GM10248 (cell line): Measurements from ENCODE around the gene ZBTB37.
"Not testable (repeated sequence)": the region's sequence is repeated elsewhere in the genome, so short reads cannot be mapped to it uniquely, and the experiment has no call there.

ENCODE experiments used
- CTCF ChIA-PET: fragments of 300-600 bp; sonication (Branson Sonifier 250); formaldehyde crosslinking; extraction: SDS; loops from one replicate; lab custom pipeline; 2021; ENCODE audit warnings: antibody characterized with exemption; lab: Yijun Ruan, JAX
- POLR2A ChIA-PET: fragments of 350-650 bp; sonication (Branson Sonifier 250); formaldehyde crosslinking; extraction: SDS; loops from one replicate; lab custom pipeline; 2020; ENCODE audit warnings: antibody characterized with exemption; lab: Yijun Ruan, JAX
- DNase-seq: peaks from one replicate; pipeline ENCODE4 v3.0.0; 2012; ENCODE audit errors: extremely low spot score
- TF ChIP-seq, protein P1 (sequence below): IDR thresholded peaks from 2 replicates; pipeline ENCODE4 v1.5.1; 2012; ENCODE audit warnings: mild to moderate bottlenecking, low read depth; ENCODE audit errors: extremely low read depth, missing control alignments, control extremely low read depth

ZBTB37 gene

DNA sequence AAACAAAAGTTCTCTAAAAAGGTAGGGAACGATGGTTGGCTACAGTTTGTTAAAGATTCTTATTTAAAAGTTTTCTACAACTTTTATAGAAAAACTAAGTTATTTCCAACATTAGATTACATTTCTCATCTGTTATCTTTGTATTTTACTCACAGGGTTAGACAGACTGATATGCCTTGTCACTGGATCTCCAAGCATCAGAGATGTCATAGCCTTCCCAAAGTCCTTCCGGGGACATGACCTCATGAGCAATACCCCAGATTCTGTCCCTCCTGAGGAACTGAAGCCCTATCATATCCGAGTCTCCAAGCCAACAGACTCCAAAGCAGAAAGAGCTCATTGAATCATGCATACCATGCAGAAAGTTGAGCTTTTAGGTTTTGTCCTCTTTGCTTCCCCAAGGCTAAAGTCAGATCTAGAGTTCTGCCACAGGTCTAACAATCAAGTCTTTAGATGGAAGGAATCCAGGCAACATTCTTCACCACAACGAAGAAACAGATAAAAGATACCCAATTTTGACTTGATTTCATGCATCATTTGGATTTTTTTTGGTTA, 10.7 kb upstream of the ZBTB37 start:
- ChIA-PET POLR2A (interaction anchor here (0.5 to 2.6 kb wide), 3 partner anchors 8 to 12 kb away, joined by 4 to 11 read pairs (median 5); partner anchors contain the start of genes GAS5 and ZBTB37), CTCF (no interaction called here)
- TF ChIP-seq, protein P1, sequence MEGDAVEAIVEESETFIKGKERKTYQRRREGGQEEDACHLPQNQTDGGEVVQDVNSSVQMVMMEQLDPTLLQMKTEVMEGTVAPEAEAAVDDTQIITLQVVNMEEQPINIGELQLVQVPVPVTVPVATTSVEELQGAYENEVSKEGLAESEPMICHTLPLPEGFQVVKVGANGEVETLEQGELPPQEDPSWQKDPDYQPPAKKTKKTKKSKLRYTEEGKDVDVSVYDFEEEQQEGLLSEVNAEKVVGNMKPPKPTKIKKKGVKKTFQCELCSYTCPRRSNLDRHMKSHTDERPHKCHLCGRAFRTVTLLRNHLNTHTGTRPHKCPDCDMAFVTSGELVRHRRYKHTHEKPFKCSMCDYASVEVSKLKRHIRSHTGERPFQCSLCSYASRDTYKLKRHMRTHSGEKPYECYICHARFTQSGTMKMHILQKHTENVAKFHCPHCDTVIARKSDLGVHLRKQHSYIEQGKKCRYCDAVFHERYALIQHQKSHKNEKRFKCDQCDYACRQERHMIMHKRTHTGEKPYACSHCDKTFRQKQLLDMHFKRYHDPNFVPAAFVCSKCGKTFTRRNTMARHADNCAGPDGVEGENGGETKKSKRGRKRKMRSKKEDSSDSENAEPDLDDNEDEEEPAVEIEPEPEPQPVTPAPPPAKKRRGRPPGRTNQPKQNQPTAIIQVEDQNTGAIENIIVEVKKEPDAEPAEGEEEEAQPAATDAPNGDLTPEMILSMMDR: no peak
- no peak for DNase-seq

DNA sequence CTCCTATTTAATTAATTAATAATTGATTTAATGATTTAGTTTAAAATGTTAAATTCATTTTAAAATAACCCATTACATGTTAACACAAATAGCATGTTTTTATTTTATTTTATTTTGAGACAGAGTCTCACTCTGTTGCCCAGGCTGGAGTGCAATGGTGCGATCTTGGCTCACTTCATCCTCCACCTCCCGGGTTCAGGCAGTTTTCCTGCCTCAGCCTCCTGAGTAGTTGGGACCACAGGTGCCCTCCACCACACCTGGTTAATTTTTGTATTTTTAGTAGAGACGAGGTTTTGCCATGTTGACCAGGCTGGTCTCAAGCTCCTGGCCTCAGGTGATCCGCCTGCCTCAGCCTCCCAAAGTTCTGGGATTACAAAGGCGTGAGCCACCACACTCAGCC, 8.6 kb upstream of the ZBTB37 start:
- CTCF ChIA-PET: interaction anchor here (1.0 to 1.9 kb wide), 3 partner anchors 10 to 54 kb away, joined by 3 to 5 read pairs (median 3); no protein-coding TSS in a partner anchor
- not testable (repeated sequence) for DNase-seq
- POLR2A ChIA-PET: interaction anchor here (1.7 to 2.5 kb wide), 2 partner anchors 11 to 22 kb away, joined by 5 to 7 read pairs; no protein-coding TSS in a partner anchor

DNA sequence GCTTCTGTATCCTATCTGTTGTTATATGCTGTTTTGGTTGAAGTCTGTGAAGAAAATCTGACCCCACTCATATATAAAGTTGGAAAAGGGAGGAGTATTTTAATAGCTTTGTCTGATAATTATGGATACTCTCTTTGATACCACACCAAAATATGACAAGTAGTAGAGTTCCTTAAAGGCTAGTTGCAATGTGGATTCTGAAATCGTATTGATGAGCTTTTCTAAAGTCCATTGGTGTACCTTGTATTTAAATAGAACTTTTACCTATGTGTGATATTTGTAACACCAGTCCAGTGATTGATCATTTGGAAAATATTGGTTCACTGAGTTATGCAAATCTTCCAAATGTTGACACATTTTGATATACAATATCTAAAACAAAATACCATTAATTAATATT, 8.1 kb upstream of the ZBTB37 start:
- TF ChIP-seq, protein P1: no peak
- no peak for DNase-seq
- ChIA-PET POLR2A (interaction anchor here (1.6 to 2.5 kb wide), 3 partner anchors 10 to 430 kb away, joined by 5 to 7 read pairs (median 5); no protein-coding TSS in a partner anchor), CTCF (interaction anchor here (1.0 to 1.9 kb wide), 4 partner anchors 8 to 55 kb away, joined by 3 to 7 read pairs (median 4); no protein-coding TSS in a partner anchor)

DNA sequence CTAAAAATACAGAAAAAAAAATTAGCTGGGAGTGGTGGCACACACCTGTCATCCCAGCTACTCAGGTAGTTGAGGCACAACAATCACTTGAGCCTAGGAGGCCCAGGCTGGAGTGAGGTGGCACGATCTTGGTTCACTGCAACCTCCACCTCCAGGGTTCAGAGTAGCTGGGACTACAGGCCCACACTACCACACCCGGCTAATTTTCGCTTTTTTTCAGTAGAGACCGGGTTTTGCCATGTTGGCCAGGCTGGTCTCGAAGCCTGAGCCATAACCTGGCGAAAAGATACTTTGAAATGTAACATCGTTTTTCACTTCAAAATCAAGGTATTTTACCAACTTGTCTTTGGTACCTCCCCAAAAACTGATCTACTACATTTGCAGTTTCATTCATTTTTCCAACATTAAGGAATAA, 6.4 kb upstream of the ZBTB37 start:
- ChIA-PET CTCF (interaction anchor here (1.5 to 1.6 kb wide), 2 partner anchors 10 to 17 kb away, joined by 4 to 7 read pairs; no protein-coding TSS in a partner anchor), POLR2A (interaction anchor here (1.6 to 2.5 kb wide), 2 partner anchors 9 to 432 kb away, joined by 5 to 7 read pairs; no protein-coding TSS in a partner anchor)
- DNase-seq: no peak
- TF ChIP-seq, protein P1: no peak

DNA sequence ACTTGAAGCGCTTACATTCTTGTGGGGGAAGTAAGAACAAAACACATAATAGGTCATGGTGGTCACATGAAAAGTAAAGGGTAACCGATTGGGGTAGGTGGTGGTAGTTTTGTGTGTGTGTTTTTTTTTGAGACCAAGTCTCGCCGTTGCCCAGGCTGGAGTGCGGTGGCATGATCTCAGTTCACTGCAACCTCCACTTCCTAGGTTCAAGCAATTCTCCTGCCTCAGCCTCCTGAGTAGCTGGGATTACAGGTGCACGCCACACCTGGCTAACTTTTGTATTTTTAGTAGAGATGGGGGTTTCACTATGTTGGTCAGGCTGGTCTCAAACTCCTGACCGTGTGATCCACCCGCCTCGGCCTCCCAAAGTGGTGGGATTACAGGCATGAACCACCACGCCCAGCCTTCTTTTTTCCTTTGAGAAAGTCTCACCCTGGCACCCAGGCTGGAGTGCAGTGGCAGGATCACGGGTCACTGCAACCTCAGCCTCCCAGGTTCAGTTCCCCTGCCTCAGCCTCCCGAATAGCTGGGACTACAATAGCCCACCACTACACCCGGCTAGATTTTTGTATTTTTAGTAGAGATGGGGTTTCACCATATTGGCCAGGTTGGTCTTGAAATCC, 5.9 kb upstream of the ZBTB37 start:
- POLR2A ChIA-PET: interaction anchor here (0.5 to 2.5 kb wide), 3 partner anchors 8 to 36 kb away, joined by 3 to 7 read pairs (median 4); no protein-coding TSS in a partner anchor

DNA sequence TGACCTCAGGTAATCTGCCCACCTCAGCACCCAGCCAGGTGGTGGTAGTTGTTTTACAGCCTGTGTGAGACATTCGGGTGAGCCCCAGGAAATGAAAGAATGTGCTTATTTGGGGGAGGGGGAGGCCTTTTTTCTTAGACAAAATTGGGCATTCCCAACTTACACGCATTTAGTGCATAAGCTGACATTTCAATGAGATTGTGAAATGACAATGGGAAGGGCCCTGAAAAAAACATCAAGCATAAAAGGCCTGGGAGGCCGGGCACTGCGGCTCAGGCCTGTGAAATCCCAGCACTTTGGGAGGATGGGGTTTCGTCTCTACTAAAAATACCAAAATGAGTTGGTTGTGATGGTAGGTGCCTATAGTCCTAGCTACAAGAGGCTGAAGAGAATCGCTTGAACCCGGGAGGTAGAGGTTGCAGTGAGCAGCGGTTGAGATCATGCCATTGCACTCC, 5.4 kb upstream of the ZBTB37 start:
- ChIA-PET POLR2A (interaction anchor here (0.5 to 2.0 kb wide), 4 partner anchors 9 to 38 kb away, joined by 3 to 4 read pairs (median 4); partner anchors contain the start of genes CENPL and DARS2), CTCF (interaction anchor here (3.3 kb wide), 1 partner anchor 11 kb away, joined by 13 read pairs; no protein-coding TSS in a partner anchor)
- TF ChIP-seq, protein P1: no peak
- no peak for DNase-seq

More for the DNA sequence above, 5.9 kb upstream of the ZBTB37 start:
- CTCF ChIA-PET, DNase-seq: not testable (repeated sequence)

DNA sequence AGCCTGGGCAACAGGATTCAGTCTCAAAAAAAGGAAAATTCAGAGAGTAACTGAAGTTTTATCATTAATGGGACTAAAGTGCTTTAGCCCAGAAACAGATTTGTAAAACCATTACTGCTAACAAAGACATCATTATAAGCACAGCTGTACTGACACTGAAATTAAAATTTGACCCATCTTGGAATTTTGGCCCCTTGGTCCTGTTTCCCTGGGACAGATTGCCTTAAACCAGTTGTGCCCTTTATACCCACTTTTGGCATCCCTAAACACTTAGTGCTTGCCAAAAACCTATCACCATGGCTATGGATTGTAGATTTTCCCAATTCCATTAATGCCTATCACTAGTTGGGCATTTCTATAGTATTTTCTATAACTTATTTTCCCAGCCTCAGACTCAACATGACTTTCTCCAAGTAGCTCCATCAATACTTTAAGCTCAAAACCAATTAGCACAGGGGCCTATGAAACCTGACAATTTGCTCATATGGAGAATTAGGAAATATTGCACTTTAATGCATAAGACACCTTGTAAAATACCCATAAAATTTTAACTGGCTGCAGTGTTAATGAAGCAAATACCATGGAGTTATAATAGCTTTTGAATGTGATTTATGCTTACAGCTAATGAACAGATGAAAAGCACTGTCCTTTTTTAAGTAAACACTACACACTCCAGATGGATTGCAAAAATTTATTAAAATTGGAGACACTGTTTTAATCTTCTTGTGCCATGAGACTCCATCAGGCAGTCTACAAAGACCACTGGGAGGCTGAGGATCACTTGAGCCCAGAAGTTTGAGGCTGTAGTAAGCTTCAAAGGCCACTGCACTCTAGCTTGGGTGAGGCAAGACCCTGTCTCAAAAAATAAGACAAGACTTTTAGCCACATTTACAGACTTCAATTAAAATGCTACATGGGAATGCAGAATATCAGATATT, 4.7 kb upstream of the ZBTB37 start:
- TF ChIP-seq, protein P1: no peak
- ChIA-PET CTCF (interaction anchor here (1.0 to 3.3 kb wide), 4 partner anchors 9 to 1118 kb away, joined by 3 to 13 read pairs (median 4); no protein-coding TSS in a partner anchor), POLR2A (interaction anchor here (1.0 to 2.0 kb wide), 3 partner anchors 9 to 39 kb away, joined by 3 to 4 read pairs (median 3); partner anchors contain the start of genes CENPL and DARS2)
- DNase-seq: no peak
